HepG2 (cell line): ENCODE results near the gene KLC4. TPM values are rescaled to one million over a fixed set of nuclear protein-coding genes. Genes with fewer than 3 reads are reported as not detected.

ENCODE experiments used
- ARNT ChIP-seq: fragments of 450-650 bp; IDR thresholded peaks from 2 replicates; pipeline ENCODE4 v1.6.1; 2017
- FOXP1 ChIP-seq, 2 experiments: fragments of 450-650 bp in 1 of 2; IDR thresholded peaks; 2 replicates each; pipeline ENCODE4 v1.6.1; 2017 to 2018; ENCODE audit warnings: antibody characterized with exemption in 1 of 2
- PPARG ChIP-seq: conservative IDR thresholded peaks from 2 replicates; pipeline ENCODE4 v1.6.1; 2016; ENCODE audit warnings: missing biosample characterization, missing genetic modification reagents
- TAF15 ChIP-seq: fragments of 200-400 bp; formaldehyde crosslinking; IDR thresholded peaks from one replicate; pipeline ENCODE4 v1.6.1; 2018; ENCODE audit warnings: mild to moderate bottlenecking, low read depth, low read length; ENCODE audit not compliant: poor library complexity, severe bottlenecking
- XRCC5 ChIP-seq: fragments of 200-400 bp; formaldehyde crosslinking; optimal IDR thresholded peaks from 2 replicates; pipeline ENCODE3; 2017; ENCODE audit warnings: mild to moderate bottlenecking, low read length
- ZNF225 ChIP-seq: sonication (generic); formaldehyde crosslinking; IDR thresholded peaks from 2 replicates; pipeline ENCODE4 v1.4.0; 2020; ENCODE audit warnings: mild to moderate bottlenecking, missing genetic modification reagents
- ZNF605 ChIP-seq: sonication (generic); formaldehyde crosslinking; IDR thresholded peaks from 2 replicates; pipeline ENCODE4 v1.8.0; 2022; ENCODE audit warnings: mild to moderate bottlenecking, missing genetic modification reagents
- ZNF839 ChIP-seq: sonication (generic); formaldehyde crosslinking; IDR thresholded peaks from 2 replicates; pipeline ENCODE4 v1.4.0; 2020; ENCODE audit warnings: missing genetic modification reagents, mild to moderate bottlenecking, borderline replicate concordance
- ZNF878 ChIP-seq: sonication (generic); formaldehyde crosslinking; IDR thresholded peaks from 2 replicates; pipeline ENCODE4 v1.8.1; 2023; ENCODE audit warnings: mild to moderate bottlenecking, missing genetic modification reagents, moderate library complexity
- polyA plus RNA-seq, 8 experiments: library from polyadenylated mRNA; depleted of rRNA in 3 of 8; stranded (reverse) in 7 of 8; unstranded in 1 of 8; fragments of >200 nt; fragmentation: Illumina TruSeq in 4 of 8; extraction: Trizol in 4 of 8; gene quantifications; 2 replicates each; pipeline versions ENCODE4 v1.2.1 to v1.2.3, GENCODE V29; 2011 to 2016; ENCODE audit warnings: low read depth in 4 of 8, missing spikeins in 1 of 8, mixed read lengths in 1 of 8; ENCODE audit not compliant: insufficient read depth in 1 of 8
- total RNA-seq, 5 experiments: library from RNA; depleted of rRNA; stranded (reverse); fragments of >200 nt; fragmentation: Illumina TruSeq; extraction: Trizol; gene quantifications; 2 replicates each; pipeline ENCODE4 v1.2.3, GENCODE V29; 2016; ENCODE audit warnings: low read depth in 1 of 5
- TF ChIP-seq, protein P1 (sequence below), 2 experiments: fragments of 450-650 bp in 1 of 2; sonication (generic) in 1 of 2; formaldehyde crosslinking in 1 of 2; IDR thresholded peaks; 2 replicates each; pipeline versions ENCODE4 v1.6.1 to v1.8.0; 2016 to 2022; ENCODE audit warnings: antibody characterized with exemption in 1 of 2, mild to moderate bottlenecking in 1 of 2, missing genetic modification reagents in 1 of 2
- TF ChIP-seq, protein P2 (sequence below): sonication (generic); formaldehyde crosslinking; IDR thresholded peaks from 2 replicates; pipeline ENCODE4 v1.8.1; 2022; ENCODE audit warnings: mild to moderate bottlenecking, missing genetic modification reagents
- TF ChIP-seq, protein P3 (sequence below): sonication (generic); formaldehyde crosslinking; IDR thresholded peaks from 2 replicates; pipeline ENCODE4 v1.4.0; 2020; ENCODE audit warnings: missing genetic modification reagents, mild to moderate bottlenecking, borderline replicate concordance
- TF ChIP-seq, protein P4 (sequence below): sonication (generic); formaldehyde crosslinking; IDR thresholded peaks from 2 replicates; pipeline ENCODE4 v1.5.0; 2020; ENCODE audit warnings: mild to moderate bottlenecking, missing genetic modification reagents, moderate library complexity

KLC4 gene
- total and polyA plus RNA-seq, 2 of the 13 experiments (the other 11 are each of a cell fraction or from before 2014, with no cell fraction given) = 45.4 to 70.4 TPM

DNA sequence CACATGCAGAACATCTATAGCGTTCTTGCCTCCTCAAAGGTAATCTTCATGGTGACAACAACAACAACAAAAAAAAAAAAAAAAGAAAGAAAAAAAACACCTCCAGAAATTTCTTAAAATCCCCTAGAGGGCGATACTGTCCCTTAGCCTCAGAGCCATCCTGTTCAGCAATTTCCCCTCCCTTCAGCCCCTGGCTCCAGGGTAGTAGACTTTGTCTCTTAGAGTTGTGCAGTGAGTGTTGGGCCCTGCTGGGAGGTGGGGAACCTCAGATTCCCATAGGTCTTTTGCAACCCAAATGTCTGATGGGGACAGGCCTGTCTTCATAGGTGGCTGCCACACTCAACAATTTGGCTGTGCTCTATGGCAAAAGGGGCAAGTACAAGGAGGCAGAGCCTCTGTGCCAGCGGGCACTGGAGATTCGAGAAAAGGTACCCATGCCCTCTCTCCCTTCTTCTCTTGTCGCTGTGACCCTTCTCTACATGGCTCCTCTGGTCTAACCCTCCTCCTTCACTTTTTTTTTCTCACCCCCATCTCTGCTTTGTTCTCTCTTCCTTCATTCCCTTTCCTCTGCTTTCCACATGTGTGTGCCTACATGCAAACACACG, 10.7 kb downstream of the KLC4 start (continued):
- peak; percentile 59; the same call in 1 of the 2 replicates for TF ChIP-seq ZNF839 (CRISPR knock-in tag)
- TF ChIP-seq XRCC5 = peak; percentile 22
- peak; percentile 60; the same call in 1 of the 2 replicates for TF ChIP-seq FOXP1 (IDR thresholded peaks at IDR 0.05)
- TF ChIP-seq FOXP1 (CRISPR knock-in tag; IDR thresholded peaks at IDR 0.05) = no peak
- TF ChIP-seq ZNF878 (CRISPR knock-in tag) = no peak
- TF ChIP-seq, protein P1, sequence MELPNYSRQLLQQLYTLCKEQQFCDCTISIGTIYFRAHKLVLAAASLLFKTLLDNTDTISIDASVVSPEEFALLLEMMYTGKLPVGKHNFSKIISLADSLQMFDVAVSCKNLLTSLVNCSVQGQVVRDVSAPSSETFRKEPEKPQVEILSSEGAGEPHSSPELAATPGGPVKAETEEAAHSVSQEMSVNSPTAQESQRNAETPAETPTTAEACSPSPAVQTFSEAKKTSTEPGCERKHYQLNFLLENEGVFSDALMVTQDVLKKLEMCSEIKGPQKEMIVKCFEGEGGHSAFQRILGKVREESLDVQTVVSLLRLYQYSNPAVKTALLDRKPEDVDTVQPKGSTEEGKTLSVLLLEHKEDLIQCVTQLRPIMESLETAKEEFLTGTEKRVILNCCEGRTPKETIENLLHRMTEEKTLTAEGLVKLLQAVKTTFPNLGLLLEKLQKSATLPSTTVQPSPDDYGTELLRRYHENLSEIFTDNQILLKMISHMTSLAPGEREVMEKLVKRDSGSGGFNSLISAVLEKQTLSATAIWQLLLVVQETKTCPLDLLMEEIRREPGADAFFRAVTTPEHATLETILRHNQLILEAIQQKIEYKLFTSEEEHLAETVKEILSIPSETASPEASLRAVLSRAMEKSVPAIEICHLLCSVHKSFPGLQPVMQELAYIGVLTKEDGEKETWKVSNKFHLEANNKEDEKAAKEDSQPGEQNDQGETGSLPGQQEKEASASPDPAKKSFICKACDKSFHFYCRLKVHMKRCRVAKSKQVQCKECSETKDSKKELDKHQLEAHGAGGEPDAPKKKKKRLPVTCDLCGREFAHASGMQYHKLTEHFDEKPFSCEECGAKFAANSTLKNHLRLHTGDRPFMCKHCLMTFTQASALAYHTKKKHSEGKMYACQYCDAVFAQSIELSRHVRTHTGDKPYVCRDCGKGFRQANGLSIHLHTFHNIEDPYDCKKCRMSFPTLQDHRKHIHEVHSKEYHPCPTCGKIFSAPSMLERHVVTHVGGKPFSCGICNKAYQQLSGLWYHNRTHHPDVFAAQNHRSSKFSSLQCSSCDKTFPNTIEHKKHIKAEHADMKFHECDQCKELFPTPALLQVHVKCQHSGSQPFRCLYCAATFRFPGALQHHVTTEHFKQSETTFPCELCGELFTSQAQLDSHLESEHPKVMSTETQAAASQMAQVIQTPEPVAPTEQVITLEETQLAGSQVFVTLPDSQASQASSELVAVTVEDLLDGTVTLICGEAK (IDR thresholded peaks at IDR 0.05) = peak; percentile 17; the same call in 1 of the 2 replicates
- TF ChIP-seq, protein P1 (CRISPR knock-in tag; IDR thresholded peaks at IDR 0.05) = no peak
- peak; percentile 28; the same call in 1 of the 2 replicates for TF ChIP-seq ZNF605 (CRISPR knock-in tag)
- TF ChIP-seq ARNT = no peak
- TF ChIP-seq, protein P2, sequence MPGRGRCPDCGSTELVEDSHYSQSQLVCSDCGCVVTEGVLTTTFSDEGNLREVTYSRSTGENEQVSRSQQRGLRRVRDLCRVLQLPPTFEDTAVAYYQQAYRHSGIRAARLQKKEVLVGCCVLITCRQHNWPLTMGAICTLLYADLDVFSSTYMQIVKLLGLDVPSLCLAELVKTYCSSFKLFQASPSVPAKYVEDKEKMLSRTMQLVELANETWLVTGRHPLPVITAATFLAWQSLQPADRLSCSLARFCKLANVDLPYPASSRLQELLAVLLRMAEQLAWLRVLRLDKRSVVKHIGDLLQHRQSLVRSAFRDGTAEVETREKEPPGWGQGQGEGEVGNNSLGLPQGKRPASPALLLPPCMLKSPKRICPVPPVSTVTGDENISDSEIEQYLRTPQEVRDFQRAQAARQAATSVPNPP (CRISPR knock-in tag) = no peak
- TF ChIP-seq PPARG (CRISPR knock-in tag) = 0 out of 2 replicates have a peak, but pooled peaks have one; percentile 14
- TF ChIP-seq ZNF225 (CRISPR knock-in tag) = 0 out of 2 replicates have a peak, but pooled peaks have one; percentile 35
- TF ChIP-seq, protein P3, sequence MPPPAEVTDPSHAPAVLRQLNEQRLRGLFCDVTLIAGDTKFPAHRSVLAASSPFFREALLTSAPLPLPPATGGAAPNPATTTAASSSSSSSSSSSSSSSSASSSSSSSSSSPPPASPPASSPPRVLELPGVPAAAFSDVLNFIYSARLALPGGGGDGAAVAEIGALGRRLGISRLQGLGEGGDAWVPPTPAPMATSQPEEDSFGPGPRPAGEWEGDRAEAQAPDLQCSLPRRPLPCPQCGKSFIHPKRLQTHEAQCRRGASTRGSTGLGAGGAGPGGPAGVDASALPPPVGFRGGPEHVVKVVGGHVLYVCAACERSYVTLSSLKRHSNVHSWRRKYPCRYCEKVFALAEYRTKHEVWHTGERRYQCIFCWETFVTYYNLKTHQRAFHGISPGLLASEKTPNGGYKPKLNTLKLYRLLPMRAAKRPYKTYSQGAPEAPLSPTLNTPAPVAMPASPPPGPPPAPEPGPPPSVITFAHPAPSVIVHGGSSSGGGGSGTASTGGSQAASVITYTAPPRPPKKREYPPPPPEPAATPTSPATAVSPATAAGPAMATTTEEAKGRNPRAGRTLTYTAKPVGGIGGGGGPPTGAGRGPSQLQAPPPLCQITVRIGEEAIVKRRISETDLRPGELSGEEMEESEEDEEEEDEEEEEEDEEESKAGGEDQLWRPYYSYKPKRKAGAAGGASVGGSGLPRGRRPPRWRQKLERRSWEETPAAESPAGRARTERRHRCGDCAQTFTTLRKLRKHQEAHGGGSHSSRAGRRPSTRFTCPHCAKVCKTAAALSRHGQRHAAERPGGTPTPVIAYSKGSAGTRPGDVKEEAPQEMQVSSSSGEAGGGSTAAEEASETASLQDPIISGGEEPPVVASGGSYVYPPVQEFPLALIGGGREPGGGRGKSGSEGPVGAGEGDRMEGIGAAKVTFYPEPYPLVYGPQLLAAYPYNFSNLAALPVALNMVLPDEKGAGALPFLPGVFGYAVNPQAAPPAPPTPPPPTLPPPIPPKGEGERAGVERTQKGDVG (CRISPR knock-in tag) = 0 out of 2 replicates have a peak, but pooled peaks have one; percentile 39
- TF ChIP-seq, protein P4, sequence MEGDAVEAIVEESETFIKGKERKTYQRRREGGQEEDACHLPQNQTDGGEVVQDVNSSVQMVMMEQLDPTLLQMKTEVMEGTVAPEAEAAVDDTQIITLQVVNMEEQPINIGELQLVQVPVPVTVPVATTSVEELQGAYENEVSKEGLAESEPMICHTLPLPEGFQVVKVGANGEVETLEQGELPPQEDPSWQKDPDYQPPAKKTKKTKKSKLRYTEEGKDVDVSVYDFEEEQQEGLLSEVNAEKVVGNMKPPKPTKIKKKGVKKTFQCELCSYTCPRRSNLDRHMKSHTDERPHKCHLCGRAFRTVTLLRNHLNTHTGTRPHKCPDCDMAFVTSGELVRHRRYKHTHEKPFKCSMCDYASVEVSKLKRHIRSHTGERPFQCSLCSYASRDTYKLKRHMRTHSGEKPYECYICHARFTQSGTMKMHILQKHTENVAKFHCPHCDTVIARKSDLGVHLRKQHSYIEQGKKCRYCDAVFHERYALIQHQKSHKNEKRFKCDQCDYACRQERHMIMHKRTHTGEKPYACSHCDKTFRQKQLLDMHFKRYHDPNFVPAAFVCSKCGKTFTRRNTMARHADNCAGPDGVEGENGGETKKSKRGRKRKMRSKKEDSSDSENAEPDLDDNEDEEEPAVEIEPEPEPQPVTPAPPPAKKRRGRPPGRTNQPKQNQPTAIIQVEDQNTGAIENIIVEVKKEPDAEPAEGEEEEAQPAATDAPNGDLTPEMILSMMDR (CRISPR knock-in tag) = peak; percentile 72
- no peak for TF ChIP-seq TAF15
